Heart right ventricle (tissue), 16 donors: ENCODE measurements around the gene ARHGAP33. TPM values are rescaled to one million over a fixed set of nuclear protein-coding genes. Genes with fewer than 3 reads are reported as not detected.
A peak's percentile ranks its signal among the peaks of the same experiment; 100 is the strongest.

ENCODE experiments used
- ATAC-seq, 8 donors: fragments of 200-7000 bp; cut with Tn5 transposase; one replicate each; pipeline ENCODE4 v1.9.1; 2020; ENCODE audit warnings: mild to moderate bottlenecking in 8 of 8, moderate library complexity in 8 of 8, moderate number of reproducible peaks in 1 of 8
- DNase-seq, 2 donors: peaks; one replicate each; pipeline ENCODE4 v3.0.0-alpha.2; 2020
- H3K27ac ChIP-seq, 10 donors: fragments of 200-600 bp; sonication (generic) in 2 of 10; one replicate each; pipeline versions ENCODE4 v1.5.0 to v1.8.0; 2020 to 2022; ENCODE audit warnings: mild to moderate bottlenecking in 3 of 10
- H3K27me3 ChIP-seq, 7 donors: fragments of 200-600 bp; one replicate each; pipeline ENCODE4 v1.8.0; 2021 to 2022; ENCODE audit warnings: mild to moderate bottlenecking in 2 of 7
- H3K36me3 ChIP-seq, 9 donors: fragments of 200-600 bp; sonication (generic) in 1 of 9; one replicate each; pipeline versions ENCODE4 v1.5.0 to v1.8.0; 2020 to 2022; ENCODE audit warnings: mild to moderate bottlenecking in 2 of 9
- H3K4me1 ChIP-seq, 9 donors: fragments of 200-600 bp; sonication (generic) in 1 of 9; one replicate each; pipeline versions ENCODE4 v1.5.0 to v1.8.0; 2020 to 2022; ENCODE audit warnings: mild to moderate bottlenecking in 4 of 9
- H3K4me3 ChIP-seq, 10 donors: fragments of 200-600 bp; sonication (generic) in 2 of 10; one replicate each; pipeline versions ENCODE4 v1.5.0 to v1.8.0; 2020 to 2022; ENCODE audit warnings: mild to moderate bottlenecking in 7 of 10, moderate library complexity in 2 of 10
- H3K9me3 ChIP-seq, 11 donors: fragments of 200-600 bp in 10 of 11; sonication (generic) in 2 of 11; one replicate each; pipeline versions ENCODE4 v1.5.0 to v1.8.0; 2013 to 2022; ENCODE audit warnings: mild to moderate bottlenecking in 2 of 11, control low read depth in 1 of 11, moderate library complexity in 1 of 11
- CTCF ChIP-seq, 9 donors: fragments of 200-600 bp; sonication (generic) in 2 of 9; IDR thresholded peaks; one replicate each; pipeline versions ENCODE4 v1.5.0 to v1.8.0; 2021 to 2022; ENCODE audit warnings: antibody characterized with exemption in 9 of 9, mild to moderate bottlenecking in 5 of 9, moderate library complexity in 1 of 9
- WGBS, 2 donors: extraction: QIAGEN DNeasy Blood & Tissue Kit; methylation state at CpG; one replicate each; pipeline ENCODE4 v1.1.7; 2013; ENCODE audit warnings: inconsistent platforms in 1 of 2; 5-methylcytosine and 5-hydroxymethylcytosine counted together
- intact Hi-C, 10 donors: fragments of 100-400 bp; cut with DNase I; formaldehyde crosslinking; loops; one replicate each; pipeline versions ENCODE4 v1.11.1 to v1.14.2; 2022
- long read RNA-seq, 3 donors: library from polyadenylated mRNA; unstranded; transcript quantifications; one replicate each; pipeline ENCODE4 v2.0.0, GENCODE V29; 2020 to 2021
- polyA plus RNA-seq, 2 donors: library from polyadenylated mRNA; stranded (reverse); fragments of 200-250 nt; gene quantifications; one replicate each; pipeline ENCODE4 v1.2.3, GENCODE V29; 2013
- total RNA-seq, 10 donors: library from RNA; stranded (reverse); fragmentation: NEBNext Ultra II Directional in 3 of 10; extraction: Animal tissue kit (Norgen Biotek cat#: 25700) in 3 of 10; gene quantifications; one replicate each; pipeline versions ENCODE4 v1.2.1 to v1.2.4, GENCODE V29; 2021 to 2023
- donor health status: Arrhythmogenic right ventricular cardiomyopathy.
- donor health status: ischemic (EF 13 %, LVEDD 7.1; RV severe dilation, severe dysfunction).
- donor health status: healthy with polysubstance abuse.
- donor health status: DM: no; HTN: yes; CAD: no.
- donor health status: DM: no; HTN: no; CAD: no.
- donor health status: ischemic (EF 25% LVEDD 6.9; RV normal size, moderate dysfunction).
- donor health status: ischemic (EF 25% LVEDD 5.7; RV mildly dilated, moderate dysfunction).
- donor health status: healthy.
- donor health status: DM: yes; HTN: yes; CAD: no.
- donor health status: Ischemic cardiomyopathy.
- donor health status: ischemic (EF 35%, LVEDD 5.7; RV mildly dilated, moderate dysfunction).
- donor health status: nonischemic (EF 11% LVEDD 7.7; RV severe dilation, severe dysfunction).
- donor health status: DM: yes; HTN: yes; CAD: no.
- donor health status: PGD.
- donor health status: ischemic (EF 29% LVEDD 5.4; RV normal size, mild dysfunction).
- donor health status: nonischemic (EF 23%, LVEDD 6.1; RV moderate dilation, normal function).

Gene ARHGAP33
- total RNA-seq = 1 to 10 TPM; 1.3 to 9.5 (median 5.6) TPM
- 10 to 100 TPM in 1 of 2 donors, 1 to 10 TPM in 1; 2.2 to 10.1 TPM for polyA plus RNA-seq
- long read RNA-seq, donor 1, partial matches to known transcripts = 0 of 1 reads
- long read RNA-seq, donor 1, other reads (novel, unspliced or antisense) = 1 of 1 reads
- long read RNA-seq, donor 2 = 0 reads
- long read RNA-seq, donor 3 = 0 reads

- 0 to 1% methylated on average over 74 to 82 of the region's 82 CpGs for WGBS, 2 donors
- Histone ChIP-seq H3K27me3 (no peaks in the 10 kb centered on the region), H3K9me3 (no peaks in the 10 kb centered on the region), H3K27ac (peak within 1 kb of the TSS in 7 of 10 donors; percentile 17 to 75 (median 58)), H3K4me3 (peak within 1 kb of the TSS; percentile 61 to 98 (median 85)), H3K36me3 (peaks cover 0 to 30% (median 0%) of the 10 kb centered on the region in 9 donors), H3K4me1 (peaks cover 0 to 18% (median 7%) of the 10 kb centered on the region in 9 donors)
- no peak for TF ChIP-seq CTCF (IDR thresholded peaks at IDR 0.05)
- intact Hi-C loops = loop anchor here in 2 of 10 donors (10.0 kb wide), 1 partner anchor 159 kb away; the partner anchor contains the start of gene LRFN3 (in 2 of the 2)
- DNase-seq (peak; percentile 99), ATAC-seq (peak; percentile 97 to 100 (median 99))
These were observed at the start of gene ARHGAP33 for GRCh38 chr19:35775298-35776101. Gene ARHGAP33 (plus strand): TSS chr19:35775564. CDS start chr19:35775659, 95 bp downstream.

GRCh38 chr19:35727053-35727955 is 48.1 kb upstream of the ARHGAP33 start:
- 95% methylated on average over 25 of the region's 25 CpGs for WGBS, 2 donors
- no peak for TF ChIP-seq CTCF (IDR thresholded peaks at IDR 0.05)
- H3K9me3 ChIP-seq = no peaks in the 10 kb centered on the region
- H3K4me1 ChIP-seq = no peaks in the 10 kb centered on the region
- no peak for DNase-seq
- no peak overlapping the region for H3K27ac ChIP-seq
- intact Hi-C loops = no loop called here
- no peaks in the 10 kb centered on the region for H3K27me3 ChIP-seq
- no peak overlapping the region for H3K4me3 ChIP-seq
- peaks cover 14 to 100% (median 98%) of the 10 kb centered on the region in 9 donors for H3K36me3 ChIP-seq
- ATAC-seq = peak in 1 of 8 donors; percentile 5

- WGBS, 2 donors = 92 to 93% methylated on average over 19 of the region's 19 CpGs
- no peak overlapping the region for H3K4me3 ChIP-seq
- intact Hi-C loops = loop anchor here in 1 of 10 donors (2.0 kb wide), 1 partner anchor 69 kb away; no protein-coding TSS in a partner anchor
- no peak for TF ChIP-seq CTCF (IDR thresholded peaks at IDR 0.05)
- DNase-seq = no peak
- no peak overlapping the region for H3K27ac ChIP-seq
- no peaks in the 10 kb centered on the region for H3K4me1 ChIP-seq
- ATAC-seq = no peak
- no peaks in the 10 kb centered on the region for H3K27me3 ChIP-seq
- peaks cover 14 to 100% (median 96%) of the 10 kb centered on the region in 9 donors for H3K36me3 ChIP-seq
- H3K9me3 ChIP-seq = no peaks in the 10 kb centered on the region
These were observed 47.2 kb upstream of the ARHGAP33 start for GRCh38 chr19:35727956-35728706.
